HG02678 (cell line): ENCODE measurements around the gene ZDHHC11.
"Not testable (repeated sequence)": the region's sequence is repeated elsewhere in the genome, so short reads cannot be mapped to it uniquely, and the experiment has no call there.

Experiments used
- ATAC-seq: cut with Tn5 transposase; IDR thresholded peaks from one replicate; pipeline ENCODE4 v1.9.1; 2021; ENCODE audit warnings: mild to moderate bottlenecking, moderate library complexity; ENCODE audit not compliant: unreplicated experiment

ZDHHC11 gene

DNA sequence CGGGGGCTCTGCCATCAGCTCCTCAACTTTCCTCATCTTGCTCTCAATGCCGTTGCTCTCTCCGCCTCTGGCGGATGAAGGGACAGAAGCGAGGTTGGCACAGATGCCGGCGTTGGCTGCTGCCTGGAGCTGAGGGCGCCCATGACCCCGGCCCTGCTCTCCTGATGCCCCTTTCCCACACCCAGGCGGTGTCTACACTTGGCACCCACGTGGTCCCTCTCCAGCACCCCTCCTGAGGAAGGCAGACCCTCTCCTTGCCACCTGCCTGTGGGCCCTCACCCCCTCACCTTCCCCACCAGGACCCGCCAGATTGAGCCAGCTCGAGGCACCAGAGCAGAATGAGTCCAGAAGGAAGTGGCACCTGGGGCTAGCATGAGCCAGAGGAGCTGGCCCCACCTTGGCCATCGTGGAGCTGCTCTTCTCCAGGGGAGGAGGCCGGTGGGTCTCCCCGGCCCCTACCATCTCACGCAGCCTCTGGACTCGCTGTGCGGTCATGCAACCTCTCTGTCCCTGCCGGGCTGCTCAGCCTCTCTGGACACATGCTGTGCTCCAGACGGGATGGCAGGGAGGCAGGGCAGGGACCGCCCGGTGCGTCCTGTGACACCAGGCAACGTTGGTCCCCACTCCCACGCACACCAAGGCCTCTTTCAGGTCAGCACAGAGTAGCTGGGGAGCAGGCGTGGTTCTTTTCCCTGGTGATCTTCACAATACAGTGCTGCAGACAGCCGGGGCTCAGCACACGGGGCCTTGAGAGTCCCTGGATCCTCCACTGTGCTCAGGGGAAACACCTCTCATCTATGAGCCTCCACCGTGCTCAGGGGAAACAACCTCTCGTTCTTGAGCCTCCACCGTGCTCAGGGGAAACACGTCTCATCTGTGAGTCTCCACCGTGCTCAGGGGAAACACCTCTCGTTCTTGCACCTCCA is 4.8 kb downstream of the ZDHHC11 start:
- not testable (repeated sequence) for ATAC-seq

DNA sequence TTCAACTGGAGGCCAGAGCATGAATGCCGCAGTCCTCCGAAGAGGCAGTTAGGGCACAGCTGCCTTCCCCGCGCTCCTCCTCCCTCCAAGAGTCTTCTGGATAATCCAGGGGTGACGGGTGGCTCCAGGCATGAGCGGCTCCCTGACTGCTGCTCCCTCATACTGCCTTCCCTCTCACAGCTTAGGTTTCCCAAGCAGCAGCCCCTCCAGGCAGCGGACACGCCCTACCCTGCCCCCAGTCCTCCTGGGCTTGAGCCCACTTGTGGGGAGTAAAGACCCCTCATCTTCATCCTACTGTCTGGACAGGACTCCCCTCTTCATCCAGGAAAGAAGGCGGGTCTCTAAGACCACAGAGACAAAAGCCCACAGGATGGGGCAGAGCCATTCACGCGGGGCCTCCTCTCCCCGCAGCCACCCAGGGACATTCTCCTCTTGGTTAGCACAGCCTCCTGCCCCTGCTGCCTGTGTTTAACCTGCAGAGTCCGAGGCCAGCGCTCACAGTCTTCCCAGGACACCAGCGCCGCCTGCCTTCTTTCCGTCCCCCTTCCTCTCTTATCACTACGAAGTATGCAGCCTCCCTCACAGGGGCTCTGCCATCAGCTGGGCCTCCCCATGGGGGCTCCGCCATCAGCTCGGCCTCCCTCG is 5.6 kb downstream of the ZDHHC11 start:
- not testable (repeated sequence) for ATAC-seq

DNA sequence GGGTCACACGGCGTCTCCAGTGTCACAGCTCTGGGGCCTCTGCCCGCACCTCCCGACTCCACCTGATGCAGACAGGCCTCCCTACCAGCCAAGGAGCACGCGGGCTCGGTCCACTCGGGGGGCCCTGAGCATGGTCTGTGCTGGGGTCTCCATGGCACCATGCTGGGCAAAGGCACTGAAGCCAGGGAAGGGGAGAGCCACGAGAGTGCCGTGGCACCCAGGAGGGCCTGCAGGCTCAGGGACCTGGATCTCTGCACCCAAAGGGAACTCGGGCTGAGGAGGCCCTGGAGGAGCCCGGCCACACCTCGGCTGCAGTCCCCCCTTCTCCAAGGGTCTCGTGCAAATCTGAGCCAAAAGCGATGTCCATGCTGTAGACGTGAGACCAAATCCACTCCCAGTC is 6.4 kb downstream of the ZDHHC11 start:
- ATAC-seq, result not testable (repeated sequence)

DNA sequence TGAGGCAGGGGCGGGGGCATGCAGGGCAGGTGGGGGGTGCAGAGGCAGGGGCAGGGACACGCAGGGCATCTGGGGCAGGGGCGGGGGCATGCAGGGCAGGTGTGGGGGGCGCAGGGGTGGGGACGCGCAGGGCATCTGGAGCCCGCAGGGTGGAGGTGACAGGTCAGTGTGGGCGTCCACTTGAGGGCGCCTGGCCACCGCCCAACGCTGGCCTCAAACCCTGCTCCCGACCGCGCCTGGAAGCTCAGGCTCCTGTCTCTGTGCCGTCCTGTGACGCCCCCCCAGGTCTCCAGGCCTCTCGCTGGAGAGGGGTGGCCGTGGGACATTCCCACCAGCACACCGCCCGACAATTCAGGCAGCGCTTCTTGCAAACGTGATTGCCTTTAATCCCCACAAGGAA is 6.9 kb downstream of the ZDHHC11 start:
- not testable (repeated sequence) for ATAC-seq

DNA sequence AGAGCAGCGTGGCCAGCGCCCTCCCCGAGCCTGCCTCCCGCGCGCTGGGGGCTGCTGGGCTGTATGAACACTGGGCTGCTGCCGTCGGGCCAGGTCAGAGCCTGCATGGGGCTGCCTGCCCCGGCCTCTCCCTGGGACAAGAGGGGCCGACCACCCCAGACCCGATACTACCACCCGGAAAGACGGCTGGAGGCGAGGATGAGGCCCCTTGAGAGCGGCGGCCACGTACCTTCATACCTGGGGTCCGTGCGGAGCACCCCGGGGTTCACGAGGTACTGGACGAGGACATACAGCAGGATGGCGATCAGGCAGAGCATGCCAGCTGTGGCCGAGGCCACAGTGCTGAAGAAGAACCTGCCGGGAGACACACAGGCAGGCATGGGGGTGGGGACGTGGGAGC is 7.4 kb downstream of the ZDHHC11 start:
- not testable (repeated sequence) for ATAC-seq

DNA sequence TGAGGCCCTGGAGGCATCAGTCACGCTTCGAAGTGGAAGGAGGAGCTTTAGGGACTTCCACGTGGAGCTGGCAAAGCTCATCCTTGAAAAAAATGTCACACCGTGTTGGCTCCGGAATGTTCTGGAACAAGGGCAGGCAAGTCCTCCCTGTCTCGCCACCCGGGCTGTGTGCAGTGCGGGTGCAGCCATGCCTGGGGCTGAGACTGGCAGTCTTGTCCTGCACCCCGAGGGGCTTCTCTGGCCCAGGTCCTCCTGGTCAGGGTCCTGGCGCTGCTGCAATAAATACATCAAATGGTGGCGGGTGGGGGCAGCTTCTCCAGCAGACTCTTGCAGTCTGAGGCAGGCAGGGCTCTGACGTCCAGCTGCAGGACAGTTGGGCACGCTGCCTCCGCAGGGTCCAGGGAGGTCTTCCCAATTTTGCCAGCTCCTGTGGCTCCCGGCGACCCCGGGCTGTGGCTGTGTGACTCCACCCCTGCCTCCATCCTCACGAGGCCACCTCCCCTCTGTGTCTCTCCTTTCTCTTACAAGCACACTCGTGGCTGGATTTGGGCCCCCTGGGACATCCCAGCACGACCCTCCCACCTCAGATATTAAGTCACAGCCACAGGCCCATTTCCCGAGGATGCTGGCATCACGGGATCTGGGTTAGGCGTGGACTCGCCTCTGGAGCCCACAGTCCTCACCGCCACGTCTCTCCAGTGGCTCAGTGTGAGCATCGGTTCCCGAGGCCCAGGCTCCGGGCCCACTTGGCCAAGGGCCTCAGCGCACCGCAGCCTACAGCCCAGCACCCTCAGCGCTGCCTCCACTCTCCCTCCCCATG is 8.2 kb downstream of the ZDHHC11 start:
- not testable (repeated sequence) for ATAC-seq

DNA sequence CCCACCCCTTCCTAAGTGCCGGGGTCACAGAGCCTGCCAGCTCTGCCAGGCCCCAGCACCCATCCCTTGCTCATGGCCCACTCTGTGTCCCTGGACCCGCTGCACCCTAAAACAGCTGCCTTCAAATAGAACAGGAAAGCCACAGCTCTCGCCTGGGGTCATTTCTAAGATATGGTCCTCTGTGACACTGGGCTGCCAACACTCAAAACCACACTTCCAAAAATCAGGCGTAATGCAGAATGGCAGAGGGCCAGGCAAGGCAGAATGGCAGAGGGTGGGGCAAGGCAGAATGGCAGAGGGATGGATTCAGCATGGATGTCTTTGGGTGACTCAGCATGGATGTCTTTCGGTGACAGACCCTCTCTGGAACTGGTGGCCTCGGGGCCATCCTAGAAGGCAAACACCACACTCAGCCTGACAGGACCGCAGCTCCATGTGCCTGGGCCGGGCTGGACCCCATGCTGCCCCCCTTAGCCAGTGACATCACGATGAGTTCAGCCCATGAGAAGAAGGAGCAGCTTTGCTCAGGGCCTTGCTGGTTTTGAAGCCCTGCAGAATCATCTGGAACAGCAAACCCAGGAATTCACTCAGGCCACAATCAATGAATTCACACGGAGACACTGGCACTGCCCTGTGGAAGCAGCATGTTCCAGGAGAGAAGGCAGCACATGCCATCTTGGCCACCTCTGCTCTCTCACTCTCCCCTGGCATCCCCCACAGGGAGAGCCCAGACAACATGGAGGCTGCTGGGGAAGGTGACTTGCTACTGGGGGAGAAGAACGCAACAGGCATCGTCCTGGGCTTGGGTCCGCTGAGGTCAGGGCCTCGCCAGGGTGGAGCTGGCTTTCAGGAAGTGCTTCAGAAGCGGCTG is 9.0 kb downstream of the ZDHHC11 start:
- not testable (repeated sequence) for ATAC-seq

DNA sequence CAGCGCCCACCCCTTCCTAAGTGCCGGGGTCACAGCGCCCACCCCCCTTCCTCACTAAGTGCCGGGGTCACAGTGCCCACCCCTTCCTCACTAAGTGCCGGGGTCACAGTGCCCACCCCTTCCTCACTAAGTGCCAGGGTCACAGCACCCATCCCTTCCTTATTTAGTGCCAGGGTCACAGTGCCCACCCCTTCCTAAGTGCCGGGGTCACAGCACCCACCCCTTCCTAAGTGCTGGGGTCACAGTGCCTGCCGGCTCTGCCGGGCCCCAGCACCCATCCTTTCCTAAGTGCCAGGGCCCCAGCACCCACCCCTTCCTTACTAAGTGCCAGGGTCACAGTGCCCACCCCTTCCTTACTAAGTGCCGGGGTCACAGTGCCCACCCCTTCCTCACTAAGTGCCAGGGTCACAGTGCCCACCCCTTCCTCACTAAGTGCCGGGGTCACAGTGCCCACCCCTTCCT is 9.8 kb downstream of the ZDHHC11 start:
- ATAC-seq, result not testable (repeated sequence)

DNA sequence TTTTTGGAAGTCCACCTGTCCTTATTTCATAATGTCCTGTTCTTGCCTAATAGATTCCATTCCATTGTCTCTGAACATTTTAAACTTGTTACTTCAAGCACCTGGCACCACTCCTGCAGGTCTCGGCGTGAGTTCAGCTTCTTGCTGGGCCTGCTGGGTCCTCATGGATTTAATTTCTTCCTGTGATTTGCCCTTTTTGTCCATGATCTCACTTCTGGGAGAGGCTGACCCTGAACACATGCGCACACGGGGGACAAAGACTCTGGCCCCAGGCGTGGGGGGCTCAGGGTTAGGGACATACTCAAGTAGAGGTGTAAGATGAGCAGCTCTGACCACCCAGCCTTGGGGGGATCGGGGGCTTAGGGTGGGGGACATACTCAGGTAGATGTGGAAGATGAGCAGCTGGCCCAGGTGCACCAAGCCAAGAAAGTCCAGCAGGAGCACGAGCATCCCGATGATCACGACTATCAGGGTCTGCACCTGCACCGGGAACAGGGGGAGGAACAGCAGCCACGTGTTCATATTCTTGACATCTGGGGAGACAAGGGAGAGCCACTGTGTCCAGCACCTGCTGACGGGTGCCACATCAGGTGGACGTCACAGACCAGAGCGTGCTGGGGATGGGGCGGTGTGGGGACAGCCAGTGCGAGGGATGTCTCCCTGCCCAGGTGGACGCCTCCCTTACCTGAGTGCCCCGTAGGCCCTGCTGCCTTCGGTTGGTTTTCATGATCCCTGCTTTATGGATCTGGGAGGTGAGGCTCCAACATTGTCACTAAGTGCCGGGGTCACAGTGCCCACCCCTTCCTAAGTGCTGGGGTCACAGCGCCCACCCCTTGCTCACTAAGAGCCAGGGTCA is 10.4 kb downstream of the ZDHHC11 start:
- not testable (repeated sequence) for ATAC-seq

DNA sequence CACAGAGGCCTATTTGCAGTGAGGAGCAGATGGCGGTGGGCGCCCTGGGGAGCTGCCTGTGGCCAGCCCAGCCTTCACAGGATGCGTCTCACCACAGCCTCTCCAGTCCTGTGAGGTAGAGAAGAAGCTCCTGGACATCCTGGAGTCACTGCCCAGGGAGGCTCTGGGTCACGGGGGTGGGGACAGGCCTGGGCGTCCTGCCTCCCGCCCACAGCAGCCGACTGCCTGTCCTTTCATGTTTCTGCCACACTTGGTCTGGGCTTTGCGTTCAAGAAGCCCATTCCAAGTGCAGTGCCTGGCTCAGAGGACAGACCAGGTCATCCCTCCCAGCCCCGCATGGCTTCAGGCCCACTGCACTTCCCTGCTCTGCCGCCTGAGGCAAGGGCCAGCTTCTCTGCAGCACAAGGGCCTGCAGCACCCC is 12.3 kb downstream of the ZDHHC11 start:
- ATAC-seq, result not testable (repeated sequence)

DNA sequence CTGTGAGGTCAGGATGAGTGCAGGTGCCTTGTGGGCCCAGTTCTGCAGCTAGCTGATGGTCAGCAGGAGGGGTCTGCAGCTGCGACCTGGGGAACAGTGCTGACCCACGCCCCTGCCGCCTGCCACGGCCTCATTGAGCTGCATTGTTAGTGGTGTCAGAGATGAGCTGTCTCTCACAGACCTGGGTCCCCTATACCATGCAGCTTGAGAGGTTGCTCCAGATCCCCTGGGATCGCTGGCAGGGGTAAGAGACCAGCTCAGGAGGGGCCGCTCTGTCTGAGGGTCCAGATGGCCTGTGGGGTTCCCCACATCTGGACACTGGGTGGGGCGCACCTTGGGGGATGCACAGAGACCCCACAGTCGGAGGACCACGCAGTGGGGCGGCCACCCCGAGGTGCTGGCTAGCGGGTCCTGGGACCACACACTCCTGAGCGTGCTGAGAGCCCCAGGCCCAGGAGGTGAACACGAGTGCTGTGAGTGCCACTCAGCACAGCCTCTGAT is 13.1 kb downstream of the ZDHHC11 start:
- not testable (repeated sequence) for ATAC-seq

DNA sequence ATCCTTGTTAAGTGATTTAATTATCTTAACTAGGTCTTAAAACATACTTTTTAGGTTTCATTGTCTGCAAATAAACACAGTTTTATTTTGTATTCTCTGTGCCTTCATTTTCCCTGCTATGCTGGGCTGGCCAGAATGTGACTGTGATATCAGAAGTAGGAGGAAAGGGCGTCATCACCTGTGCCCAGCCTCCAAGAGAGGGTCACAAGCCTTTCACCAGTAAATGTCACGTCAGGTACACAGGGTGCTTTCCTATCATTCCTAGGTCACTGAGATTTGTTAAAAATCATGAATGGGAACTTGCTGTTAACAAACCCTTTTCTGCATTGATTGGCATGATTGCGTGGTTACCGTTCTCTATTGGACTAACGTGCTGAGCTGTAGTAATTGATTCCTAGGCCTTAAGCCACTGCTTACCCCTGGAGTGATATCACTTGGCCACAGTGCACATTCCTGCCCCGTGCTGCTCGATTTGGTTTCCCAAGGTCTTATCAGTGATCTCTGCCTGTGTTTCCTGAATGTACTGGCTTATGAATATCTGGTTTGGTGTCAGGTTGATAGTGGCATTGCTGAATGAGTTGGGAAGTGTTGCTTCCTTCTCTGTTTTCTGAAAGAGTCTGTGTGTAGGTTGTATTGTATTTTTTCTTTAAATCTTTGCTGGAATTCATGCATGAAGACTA is 14.7 kb downstream of the ZDHHC11 start:
- not testable (repeated sequence) for ATAC-seq

DNA sequence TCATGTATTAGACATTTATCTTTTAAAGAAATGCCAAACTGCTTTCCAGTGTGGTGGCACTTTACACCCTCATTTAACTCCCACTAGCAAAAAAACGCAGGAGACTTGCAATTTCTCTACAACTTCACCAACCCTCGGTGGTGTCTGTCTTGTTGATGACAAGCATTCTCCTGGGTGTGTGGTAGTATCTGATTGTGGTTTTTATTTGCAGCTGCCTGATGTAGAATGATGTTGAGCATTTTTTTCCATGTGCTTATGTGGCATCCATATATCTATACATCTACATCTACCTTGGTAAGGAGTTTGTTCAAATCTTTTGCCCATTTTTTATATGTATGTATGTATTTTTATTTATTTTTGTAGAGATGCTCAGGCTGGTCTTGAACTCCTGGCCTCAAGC is 16.8 kb downstream of the ZDHHC11 start:
- not testable (repeated sequence) for ATAC-seq

DNA sequence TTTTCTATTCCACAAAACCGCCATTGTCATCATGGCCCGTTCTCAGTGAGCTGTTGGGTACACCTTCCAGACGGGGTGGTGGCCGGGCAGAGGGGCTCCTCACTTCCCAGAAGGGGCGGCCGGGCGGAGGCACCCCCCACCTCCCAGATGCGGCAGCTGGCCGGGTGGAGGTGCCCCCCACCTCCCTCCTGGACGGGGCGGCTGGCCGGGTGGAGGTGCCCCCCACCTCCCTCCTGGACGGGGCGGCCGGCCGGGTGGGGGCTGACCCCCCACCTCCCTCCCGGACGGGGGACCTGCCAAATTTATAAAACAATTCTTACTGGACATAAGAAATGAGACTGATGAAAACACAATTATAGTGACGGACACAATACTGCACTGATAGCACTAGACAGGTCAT is 22.6 kb downstream of the ZDHHC11 start:
- not testable (repeated sequence) for ATAC-seq

DNA sequence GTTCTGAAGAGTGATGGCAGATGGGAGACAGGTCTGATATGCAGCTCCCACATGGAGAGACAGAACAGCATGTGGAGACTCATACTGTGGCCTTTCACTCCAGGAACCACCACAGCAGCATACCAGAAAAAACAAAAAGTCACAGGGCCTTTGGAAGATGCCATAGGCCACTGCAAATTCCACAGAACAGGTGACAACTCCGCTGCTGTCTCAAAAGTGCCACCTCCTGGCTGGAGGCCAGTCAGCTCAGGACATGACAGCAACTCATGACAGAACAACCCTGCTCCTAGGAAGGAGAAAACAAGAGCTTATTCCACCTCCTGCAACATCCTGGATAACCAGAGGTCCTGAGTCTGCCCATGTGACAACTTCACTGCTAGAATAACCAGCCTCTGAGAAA is 25.2 kb downstream of the ZDHHC11 start:
- not testable (repeated sequence) for ATAC-seq

DNA sequence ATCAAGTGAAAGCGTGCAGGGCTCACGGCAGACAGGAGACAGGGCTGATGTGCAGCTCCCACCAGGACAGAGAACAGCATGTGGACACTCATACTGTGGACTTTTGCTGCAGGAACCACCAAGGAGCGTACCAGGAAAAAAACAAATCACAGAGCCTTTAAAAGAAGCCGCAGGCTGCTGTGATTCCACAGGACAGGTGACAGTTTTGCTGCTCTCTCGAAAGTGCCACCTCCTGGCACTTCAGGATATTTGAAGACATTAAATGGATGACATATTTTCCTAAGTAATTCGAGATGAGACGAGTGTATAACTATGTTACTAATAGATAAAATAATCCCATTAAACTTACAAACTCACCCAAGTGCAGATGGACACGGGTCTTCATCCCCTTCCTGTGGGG is 29.3 kb downstream of the ZDHHC11 start:
- ATAC-seq, result no peak

DNA sequence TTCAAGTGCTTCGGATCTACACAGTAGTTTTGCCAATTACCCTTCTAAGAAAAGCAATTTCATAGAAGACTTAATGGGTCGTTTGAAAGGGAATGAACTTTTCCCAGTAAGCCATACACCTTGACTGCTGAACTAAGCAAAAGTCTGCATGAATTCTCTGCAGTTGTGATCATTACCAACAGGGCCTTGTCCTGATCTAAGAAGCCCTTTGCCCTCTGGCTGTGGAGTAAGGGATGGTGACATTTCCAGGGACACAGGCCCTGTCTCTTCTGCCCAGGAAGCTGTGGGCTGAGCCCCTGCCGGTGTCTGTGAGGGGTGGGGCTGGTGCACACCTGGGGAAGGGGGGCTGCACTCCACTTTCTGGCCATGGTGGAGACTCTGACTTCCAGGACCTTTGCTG is 30.5 kb downstream of the ZDHHC11 start:
- ATAC-seq, result no peak

DNA sequence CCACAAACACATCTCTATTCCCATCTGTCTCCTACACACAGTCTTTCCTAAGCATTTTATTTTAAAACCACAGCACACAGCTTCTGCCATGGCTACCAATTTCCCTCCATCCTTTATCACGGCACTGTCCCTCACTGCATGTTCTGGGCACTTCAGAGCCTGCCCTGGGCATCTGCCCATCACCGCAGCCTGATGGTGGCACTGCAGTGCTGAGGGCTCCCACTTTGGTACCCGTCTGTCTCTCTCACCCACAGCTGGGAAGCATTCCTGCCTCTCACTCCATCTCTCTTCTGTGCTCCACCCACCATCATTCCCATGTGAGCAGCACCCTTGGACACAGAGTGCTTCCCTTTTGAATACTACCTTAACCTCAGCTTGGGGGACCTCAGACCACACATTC is 31.7 kb downstream of the ZDHHC11 start:
- no peak for ATAC-seq
